NCI-H226 (cell line): ENCODE measurements around the gene ERH.
"Not testable (repeated sequence)": the region's sequence is repeated elsewhere in the genome, so short reads cannot be mapped to it uniquely, and the experiment has no call there.

Source experiments
- DNase-seq: peaks from one replicate; pipeline ENCODE4 v3.0.0-alpha.2; 2015

The ERH gene

GRCh38 chr14:69398053-69398817 lies at the start of gene ERH, which contains the start of gene SLC39A9:
TSS of gene ERH (minus strand) at chr14:69398299. CDS start at chr14:69398233, 66 bp downstream.
TSS of gene SLC39A9 (plus strand) at chr14:69398692. CDS start at chr14:69399370, 678 bp downstream.
- peak; percentile 95 for DNase-seq

- no peak for DNase-seq
These were observed 45.3 kb upstream of the ERH start for GRCh38 chr14:69443296-69443805.

DNA sequence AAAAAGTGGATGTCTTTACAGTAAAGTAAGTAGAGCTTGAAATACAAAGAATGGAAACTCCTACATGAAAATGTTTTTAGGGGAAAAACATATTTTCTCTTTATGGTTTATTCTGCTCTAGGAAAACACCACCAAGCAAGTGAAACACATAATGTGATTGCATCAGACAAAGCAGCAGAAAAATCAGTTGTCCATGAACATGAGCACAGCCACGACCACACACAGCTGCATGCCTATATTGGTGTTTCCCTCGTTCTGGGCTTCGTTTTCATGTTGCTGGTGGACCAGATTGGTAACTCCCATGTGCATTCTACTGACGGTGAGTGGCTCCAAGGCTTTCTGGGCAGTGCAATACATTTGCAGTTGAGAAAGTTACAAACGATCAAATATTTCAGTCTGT lies 43.8 kb upstream of the ERH start:
- no peak for DNase-seq

DNA sequence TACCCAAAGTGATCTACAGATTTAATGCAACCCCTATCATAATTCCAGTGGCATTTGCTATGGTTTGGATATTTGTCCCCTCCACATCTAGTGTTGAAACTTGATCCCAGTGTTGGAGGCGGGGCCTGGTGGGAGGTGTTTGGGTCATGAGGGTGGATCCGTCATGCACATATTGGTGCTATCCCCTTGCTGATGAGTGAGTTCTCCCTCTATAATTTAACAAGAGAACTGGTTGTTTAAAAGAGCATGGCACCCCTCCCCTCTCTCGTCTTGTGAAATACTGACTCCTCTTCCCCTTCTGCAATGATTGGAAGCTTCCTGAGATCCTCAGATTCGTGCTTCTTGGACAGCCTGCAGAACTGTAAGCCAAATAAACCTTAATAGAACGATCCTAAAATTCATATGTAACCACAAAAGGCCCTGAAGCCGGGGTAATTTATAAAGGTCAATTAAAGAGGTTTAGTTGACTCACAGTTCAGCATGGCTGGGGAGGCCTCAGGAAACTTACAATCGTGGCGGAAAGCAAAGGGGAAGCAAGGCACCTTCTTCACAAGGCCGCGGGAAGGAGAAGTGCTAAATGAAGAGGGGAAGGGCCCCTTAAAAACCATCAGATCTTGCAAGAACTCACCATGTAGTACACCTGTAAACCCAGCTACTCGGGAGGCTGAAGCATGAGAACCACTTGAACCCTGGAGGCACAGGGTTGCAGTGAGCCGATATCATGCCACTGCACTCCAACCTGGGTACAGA lies 41.6 kb upstream of the ERH start:
- no peak for DNase-seq

DNA sequence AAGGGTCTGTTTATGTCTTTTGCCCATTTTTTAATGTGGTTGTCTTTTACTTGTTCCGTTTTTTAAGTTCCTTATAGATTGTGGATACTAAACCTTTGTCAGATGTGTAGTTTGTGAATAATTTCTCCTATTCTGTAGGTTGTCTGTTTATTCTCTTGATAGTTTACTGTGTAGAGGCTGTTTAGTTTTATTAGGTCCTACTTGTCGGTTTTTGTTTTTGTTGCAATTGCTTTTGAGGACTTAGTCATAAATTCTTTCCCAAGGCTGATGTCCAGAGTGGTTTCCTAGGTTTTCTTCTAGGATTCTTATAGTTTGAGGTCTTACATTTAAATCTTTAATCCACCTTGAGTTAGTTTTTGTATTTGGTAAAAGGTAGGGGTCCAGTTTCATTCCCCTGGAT lies 34.3 kb upstream of the ERH start:
- no peak for DNase-seq

DNA sequence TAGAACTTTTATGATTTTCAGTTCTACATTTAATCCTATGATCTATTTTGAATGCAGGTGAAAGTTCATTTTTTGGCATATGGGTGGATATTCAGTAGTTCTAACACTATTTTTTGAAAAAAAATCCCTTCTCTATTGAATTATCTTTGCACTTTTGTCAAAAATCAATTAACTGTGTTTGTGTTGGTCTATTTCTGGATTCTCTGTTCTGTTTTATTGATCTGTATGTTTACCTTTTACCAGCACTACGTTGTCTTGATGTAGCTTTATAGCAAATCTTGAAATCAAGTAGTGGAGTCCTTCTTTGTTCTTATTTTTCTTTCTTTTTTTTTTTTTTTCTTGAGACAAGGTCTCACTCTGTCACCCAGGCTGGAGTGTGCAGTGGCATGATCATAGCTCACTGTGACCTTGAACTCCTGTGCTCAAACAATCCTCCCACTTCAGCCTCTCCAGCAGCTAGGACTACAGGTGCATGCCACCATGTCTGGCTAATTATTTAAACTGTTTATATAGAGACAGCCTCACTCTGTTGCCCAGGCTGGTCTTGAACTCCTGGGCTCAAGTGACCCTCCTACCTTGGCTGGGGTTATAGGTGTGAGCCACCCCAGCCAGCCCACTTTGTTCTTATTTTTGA lies 32.3 kb upstream of the ERH start:
- no peak for DNase-seq

DNA sequence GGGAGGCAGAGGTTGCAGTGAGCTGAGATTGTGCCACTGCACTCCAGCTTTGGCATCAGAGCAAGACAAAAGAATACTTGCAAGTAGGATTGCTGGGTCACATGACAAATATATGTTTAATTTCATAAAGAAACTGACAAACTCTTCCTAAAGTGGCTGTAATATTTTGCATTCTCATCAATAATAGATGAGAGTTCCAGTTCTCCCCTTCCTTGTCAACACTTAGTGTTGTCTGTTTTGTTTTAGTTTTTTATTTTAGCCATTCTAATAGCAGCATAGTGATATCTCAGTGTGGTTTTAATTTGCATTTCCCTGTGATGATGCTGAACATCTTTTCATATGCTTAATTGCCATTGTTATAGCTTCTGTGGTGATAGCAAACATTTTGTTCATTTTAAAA lies 31.5 kb upstream of the ERH start:
- DNase-seq = no peak

DNA sequence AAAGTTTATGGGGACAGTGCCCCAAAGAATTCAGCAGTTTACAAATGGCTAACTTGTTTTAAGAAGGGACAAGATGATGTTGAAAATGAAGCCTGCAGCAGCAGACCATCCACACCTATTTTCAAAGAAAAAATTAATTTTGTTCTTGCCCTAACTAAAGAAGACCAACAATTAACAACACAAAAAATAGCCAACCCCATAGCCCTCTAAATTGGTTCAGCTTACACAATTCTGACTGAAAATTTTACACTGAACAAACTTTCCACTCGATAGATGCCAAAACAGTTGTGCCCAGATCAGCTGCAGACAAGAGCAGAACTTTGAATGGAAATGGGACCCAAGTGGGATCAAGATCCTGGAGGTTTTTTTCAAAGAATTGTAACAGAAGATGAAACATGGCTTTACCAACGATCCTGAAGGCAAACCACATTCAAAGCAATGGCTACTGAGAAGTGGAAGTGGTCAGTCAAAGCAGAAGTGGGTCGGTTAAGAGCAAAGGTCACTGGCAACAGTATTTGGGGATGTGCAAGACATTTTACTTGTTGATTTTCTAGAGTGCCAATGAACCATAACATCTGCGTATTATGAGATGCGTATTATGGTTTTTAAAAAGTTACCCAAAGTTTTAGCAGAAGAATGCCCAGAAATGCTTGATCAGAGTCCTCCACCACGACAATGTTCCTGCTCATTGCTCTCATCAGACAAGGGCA lies 30.3 kb upstream of the ERH start:
- no peak for DNase-seq

DNA sequence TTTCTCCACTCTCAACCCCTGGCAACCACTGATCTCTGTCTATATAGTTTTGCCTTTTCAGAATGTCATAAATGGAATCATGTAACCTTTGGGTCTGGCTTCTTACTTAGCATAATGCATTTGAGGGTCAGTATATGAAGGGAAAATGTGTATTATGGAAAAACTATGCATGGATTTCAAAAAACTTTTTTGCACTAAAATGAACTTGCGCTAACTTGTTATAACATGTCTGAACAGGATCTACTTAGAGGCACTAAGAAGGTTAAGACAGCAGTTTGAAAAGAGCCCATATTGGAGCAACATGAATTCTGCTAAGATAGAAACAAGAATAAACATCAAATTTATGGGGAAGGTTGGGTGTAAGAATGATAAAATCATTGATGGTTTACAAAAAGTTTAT lies 29.5 kb upstream of the ERH start:
- DNase-seq = no peak

DNA sequence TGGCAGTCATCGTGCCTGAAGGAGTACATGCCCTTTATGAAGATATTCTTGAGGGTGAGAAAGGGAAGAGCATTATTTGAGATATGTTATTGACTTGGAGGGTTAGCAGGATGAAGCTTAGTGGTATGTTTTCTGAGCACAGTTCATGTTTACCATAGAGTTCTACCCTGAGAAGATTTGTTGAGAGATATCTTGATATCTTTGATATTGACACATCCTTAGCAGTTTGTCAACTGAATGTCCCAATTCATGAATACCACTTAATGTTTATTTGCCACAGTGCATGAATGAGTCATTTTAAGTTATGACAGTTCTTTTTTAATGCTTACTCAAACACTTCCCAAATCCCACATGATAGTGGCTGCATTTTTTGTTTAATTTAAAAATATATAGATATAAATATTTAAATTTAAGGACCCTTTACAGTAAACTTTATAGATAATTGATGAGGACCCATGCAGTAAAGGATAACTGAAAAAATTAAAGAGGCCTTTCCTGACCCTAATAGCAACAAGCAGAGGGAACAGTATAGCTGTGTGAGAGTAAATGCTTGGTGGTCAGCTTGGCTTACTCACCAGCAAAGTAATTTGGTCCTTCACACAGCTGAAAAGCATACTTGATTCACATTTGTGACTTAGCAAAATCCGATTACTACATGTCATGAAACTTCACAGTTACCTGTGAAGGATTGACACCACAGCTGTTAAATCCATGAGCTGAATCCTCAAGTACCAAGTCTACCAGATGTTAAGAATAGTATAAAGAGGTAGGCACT lies 26.2 kb upstream of the ERH start:
- DNase-seq = no peak

DNA sequence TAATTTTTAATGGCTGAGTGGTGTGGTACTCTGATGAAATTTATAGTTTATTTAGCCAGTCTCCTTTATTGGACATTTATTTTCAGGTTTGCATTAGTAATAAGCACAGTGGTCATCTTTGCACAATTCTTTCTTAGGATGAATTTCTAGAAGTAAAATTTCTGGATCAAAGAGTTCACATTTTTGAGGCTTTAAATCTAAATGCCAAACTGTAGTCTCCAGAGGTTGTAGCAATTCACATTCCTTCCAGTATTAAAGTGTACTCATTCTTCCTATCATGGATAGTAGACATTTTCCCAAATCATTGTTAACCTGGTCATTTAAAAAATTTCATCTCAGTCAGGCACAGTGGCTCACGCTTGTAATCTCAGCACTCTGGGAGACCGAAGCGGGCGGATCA lies 25.2 kb upstream of the ERH start:
- DNase-seq = no peak

GRCh38 chr14:69416087-69416486 lies 18.0 kb upstream of the ERH start:
- not testable (repeated sequence) for DNase-seq

GRCh38 chr14:69413483-69413882 lies 15.4 kb upstream of the ERH start:
- no peak for DNase-seq

DNA sequence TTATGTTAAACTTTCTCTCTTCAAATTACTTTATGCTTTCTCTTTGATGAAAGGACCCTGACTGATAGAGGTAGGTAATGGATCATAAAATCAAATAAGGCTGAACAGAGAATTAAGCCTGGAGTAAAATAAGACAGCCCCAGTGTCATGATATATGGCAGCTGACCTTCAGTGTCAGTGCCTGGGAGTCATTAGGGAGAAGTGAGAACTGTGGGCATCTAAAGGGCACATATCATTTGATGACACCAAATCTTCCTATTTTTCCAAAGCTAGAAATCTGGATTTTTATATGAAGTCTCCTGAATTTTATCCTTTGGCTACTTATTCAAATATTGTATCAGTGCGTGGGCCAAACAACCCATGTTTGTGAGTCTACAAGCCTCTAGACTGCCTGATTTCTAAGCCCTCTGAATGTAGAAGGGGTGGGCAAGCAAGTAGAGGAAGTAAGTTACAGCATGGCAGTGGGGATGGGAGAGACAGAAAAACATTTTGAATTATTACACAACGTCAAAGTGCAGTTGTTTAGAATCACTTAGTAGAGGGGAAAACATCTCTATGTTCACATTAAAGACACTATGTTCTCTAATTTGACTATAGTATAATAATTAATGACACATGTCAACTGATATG lies 10.3 kb upstream of the ERH start:
- no peak for DNase-seq

DNA sequence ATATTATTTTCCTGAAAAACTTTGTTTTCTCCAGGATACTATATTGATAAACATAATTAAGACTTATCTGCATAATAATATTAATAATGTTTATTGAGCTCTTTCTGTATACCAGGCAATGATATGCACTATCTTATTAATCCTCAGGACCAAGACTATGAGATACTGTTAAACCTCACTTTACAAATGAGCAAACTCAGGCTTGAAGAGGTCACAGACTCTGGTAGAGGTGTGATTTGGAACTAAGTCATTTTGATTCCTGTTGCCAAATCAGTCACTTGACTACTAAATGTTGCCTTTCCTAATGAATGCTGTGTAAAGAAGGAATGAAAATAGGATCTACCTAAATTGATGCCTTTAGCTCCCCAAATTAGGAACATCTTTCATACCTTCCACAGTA lies 7.7 kb upstream of the ERH start:
- DNase-seq = no peak

DNA sequence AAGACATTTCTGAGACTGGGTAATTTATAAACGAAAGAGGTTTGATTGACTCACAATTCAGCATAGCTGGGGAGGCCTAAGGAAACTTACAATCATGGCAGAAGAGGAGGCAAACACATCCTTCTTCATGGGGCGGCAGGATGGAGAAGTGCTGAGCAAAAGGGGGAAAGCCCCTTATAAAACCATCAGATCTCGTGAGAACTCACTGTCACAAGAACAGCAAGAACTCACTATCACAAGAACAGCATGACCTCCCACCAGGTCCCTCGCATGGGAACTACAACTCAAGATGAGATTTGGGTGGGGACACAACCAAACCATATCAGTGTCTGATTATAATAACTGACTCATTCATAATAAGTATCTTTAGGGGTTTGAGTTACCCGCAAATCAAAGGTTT lies 6.8 kb upstream of the ERH start:
- DNase-seq = no peak

- DNase-seq = no peak
These were observed 6.4 kb upstream of the ERH start for GRCh38 chr14:69404478-69404877.

DNA sequence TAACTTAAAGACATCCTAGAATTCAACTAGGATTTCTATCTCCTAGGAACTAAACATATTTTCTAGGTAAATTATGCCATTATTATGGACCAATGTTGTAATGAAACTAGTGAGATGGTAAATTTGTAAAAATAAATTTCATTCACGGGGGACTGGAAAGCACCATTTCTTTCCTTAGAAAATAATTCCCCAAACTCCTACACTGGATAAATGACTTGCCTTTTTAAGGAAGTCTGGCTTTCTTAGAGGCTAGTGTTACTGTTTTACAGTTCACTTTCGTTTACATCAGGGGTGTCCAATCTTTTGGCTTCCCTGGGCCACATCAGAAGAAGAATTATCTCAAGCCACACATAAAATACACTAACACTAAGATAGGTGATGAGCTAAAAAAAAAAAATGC lies 3.7 kb upstream of the ERH start:
- no peak for DNase-seq

GRCh38 chr14:69400154-69400553 lies 2.1 kb upstream of the ERH start:
- no peak for DNase-seq

- DNase-seq = no peak
These were observed 1.7 kb upstream of the ERH start for GRCh38 chr14:69399750-69400149.

- DNase-seq = no peak
These were observed 715 bp upstream of the ERH start for GRCh38 chr14:69398818-69399210.

- no peak for DNase-seq
These were observed 2.2 kb downstream of the ERH start for GRCh38 chr14:69395929-69396328.
